Measurements from ENCODE around the gene COPRS. TPM values are rescaled to one million over a fixed set of nuclear protein-coding genes. Genes with fewer than 3 reads are reported as not detected.

The COPRS gene
- total RNA-seq, 1 experiment from 2014 or later, result 37.5 TPM

GRCh38 chr17:31825961-31826691 lies 32.9 kb downstream of the COPRS start (continued):
- TF ChIP-seq, protein P1, sequence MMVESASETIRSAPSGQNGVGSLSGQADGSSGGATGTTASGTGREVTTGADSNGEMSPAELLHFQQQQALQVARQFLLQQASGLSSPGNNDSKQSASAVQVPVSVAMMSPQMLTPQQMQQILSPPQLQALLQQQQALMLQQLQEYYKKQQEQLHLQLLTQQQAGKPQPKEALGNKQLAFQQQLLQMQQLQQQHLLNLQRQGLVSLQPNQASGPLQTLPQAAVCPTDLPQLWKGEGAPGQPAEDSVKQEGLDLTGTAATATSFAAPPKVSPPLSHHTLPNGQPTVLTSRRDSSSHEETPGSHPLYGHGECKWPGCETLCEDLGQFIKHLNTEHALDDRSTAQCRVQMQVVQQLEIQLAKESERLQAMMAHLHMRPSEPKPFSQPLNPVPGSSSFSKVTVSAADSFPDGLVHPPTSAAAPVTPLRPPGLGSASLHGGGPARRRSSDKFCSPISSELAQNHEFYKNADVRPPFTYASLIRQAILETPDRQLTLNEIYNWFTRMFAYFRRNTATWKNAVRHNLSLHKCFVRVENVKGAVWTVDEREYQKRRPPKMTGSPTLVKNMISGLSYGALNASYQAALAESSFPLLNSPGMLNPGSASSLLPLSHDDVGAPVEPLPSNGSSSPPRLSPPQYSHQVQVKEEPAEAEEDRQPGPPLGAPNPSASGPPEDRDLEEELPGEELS (CRISPR knock-in tag; IDR thresholded peaks at IDR 0.05), result no peak
- TF ChIP-seq, protein P2, sequence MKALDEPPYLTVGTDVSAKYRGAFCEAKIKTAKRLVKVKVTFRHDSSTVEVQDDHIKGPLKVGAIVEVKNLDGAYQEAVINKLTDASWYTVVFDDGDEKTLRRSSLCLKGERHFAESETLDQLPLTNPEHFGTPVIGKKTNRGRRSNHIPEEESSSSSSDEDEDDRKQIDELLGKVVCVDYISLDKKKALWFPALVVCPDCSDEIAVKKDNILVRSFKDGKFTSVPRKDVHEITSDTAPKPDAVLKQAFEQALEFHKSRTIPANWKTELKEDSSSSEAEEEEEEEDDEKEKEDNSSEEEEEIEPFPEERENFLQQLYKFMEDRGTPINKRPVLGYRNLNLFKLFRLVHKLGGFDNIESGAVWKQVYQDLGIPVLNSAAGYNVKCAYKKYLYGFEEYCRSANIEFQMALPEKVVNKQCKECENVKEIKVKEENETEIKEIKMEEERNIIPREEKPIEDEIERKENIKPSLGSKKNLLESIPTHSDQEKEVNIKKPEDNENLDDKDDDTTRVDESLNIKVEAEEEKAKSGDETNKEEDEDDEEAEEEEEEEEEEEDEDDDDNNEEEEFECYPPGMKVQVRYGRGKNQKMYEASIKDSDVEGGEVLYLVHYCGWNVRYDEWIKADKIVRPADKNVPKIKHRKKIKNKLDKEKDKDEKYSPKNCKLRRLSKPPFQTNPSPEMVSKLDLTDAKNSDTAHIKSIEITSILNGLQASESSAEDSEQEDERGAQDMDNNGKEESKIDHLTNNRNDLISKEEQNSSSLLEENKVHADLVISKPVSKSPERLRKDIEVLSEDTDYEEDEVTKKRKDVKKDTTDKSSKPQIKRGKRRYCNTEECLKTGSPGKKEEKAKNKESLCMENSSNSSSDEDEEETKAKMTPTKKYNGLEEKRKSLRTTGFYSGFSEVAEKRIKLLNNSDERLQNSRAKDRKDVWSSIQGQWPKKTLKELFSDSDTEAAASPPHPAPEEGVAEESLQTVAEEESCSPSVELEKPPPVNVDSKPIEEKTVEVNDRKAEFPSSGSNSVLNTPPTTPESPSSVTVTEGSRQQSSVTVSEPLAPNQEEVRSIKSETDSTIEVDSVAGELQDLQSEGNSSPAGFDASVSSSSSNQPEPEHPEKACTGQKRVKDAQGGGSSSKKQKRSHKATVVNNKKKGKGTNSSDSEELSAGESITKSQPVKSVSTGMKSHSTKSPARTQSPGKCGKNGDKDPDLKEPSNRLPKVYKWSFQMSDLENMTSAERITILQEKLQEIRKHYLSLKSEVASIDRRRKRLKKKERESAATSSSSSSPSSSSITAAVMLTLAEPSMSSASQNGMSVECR (CRISPR knock-in tag; IDR thresholded peaks at IDR 0.05; ENCODE audit: borderline replicate concordance), result no peak
- TF ChIP-seq, protein P3, sequence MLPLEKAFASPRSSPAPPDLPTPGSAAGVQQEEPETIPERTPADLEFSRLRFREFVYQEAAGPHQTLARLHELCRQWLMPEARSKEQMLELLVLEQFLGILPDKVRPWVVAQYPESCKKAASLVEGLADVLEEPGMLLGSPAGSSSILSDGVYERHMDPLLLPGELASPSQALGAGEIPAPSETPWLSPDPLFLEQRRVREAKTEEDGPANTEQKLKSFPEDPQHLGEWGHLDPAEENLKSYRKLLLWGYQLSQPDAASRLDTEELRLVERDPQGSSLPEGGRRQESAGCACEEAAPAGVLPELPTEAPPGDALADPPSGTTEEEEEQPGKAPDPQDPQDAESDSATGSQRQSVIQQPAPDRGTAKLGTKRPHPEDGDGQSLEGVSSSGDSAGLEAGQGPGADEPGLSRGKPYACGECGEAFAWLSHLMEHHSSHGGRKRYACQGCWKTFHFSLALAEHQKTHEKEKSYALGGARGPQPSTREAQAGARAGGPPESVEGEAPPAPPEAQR (CRISPR knock-in tag; IDR thresholded peaks at IDR 0.05), result no peak

GRCh38 chr17:31824766-31825360 lies 34.2 kb downstream of the COPRS start:
- POLR2A ChIA-PET, result no interaction called here
- H3K4me1 Mint-ChIP-seq, result no peaks in the 10 kb centered on the region
- TF ChIP-seq ERG (CRISPR knock-in tag; IDR thresholded peaks at IDR 0.05) (no peak), CDX4 (CRISPR knock-in tag; IDR thresholded peaks at IDR 0.05; ENCODE audit: borderline replicate concordance) (no peak), GABPB1 (CRISPR knock-in tag; IDR thresholded peaks at IDR 0.05) (no peak), HMGXB4 (CRISPR knock-in tag; IDR thresholded peaks at IDR 0.05) (no peak), PRDM15 (CRISPR knock-in tag; IDR thresholded peaks at IDR 0.05) (no peak), ATF3 (CRISPR knock-in tag; conservative IDR thresholded peaks at IDR 0.05) (no peak), ZBTB21 (CRISPR knock-in tag; IDR thresholded peaks at IDR 0.05; ENCODE audit: borderline replicate concordance) (no peak)
- TF ChIP-seq, protein P4, sequence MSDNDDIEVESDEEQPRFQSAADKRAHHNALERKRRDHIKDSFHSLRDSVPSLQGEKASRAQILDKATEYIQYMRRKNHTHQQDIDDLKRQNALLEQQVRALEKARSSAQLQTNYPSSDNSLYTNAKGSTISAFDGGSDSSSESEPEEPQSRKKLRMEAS (CRISPR knock-in tag; IDR thresholded peaks at IDR 0.05), result no peak
- TF ChIP-seq, protein P5, sequence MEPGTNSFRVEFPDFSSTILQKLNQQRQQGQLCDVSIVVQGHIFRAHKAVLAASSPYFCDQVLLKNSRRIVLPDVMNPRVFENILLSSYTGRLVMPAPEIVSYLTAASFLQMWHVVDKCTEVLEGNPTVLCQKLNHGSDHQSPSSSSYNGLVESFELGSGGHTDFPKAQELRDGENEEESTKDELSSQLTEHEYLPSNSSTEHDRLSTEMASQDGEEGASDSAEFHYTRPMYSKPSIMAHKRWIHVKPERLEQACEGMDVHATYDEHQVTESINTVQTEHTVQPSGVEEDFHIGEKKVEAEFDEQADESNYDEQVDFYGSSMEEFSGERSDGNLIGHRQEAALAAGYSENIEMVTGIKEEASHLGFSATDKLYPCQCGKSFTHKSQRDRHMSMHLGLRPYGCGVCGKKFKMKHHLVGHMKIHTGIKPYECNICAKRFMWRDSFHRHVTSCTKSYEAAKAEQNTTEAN (CRISPR knock-in tag; IDR thresholded peaks at IDR 0.05), result no peak

More at GRCh38 chr17:31824766-31825360, 34.2 kb downstream of the COPRS start:
- H3K9me3 Mint-ChIP-seq, result no peaks in the 10 kb centered on the region
- no peak overlapping the region for H3K27ac Mint-ChIP-seq
- ATAC-seq, result no peak
- H3K4me3 Mint-ChIP-seq, result no peak overlapping the region
- no peaks in the 10 kb centered on the region for H3K27me3 Mint-ChIP-seq (ENCODE audit: low read depth)
- DNase-seq (ENCODE audit: low spot score), result no peak
- H3K36me3 Mint-ChIP-seq, result no peaks in the 10 kb centered on the region
- CTCF ChIA-PET, result no interaction called here
